Pancreas (tissue), 10 donors: ENCODE data around the gene APOBEC3C. TPM values are rescaled to one million over a fixed set of nuclear protein-coding genes. Genes with fewer than 3 reads are reported as not detected.
A peak's percentile ranks its signal among the peaks of the same experiment; 100 is the strongest.

Source experiments
- ATAC-seq, 4 donors: fragments of 200-7000 bp; cut with Tn5 transposase; one replicate each; pipeline versions ENCODE4 v1.8.0 to v1.9.1; 2020; ENCODE audit warnings: mild to moderate bottlenecking in 4 of 4, moderate library complexity in 4 of 4
- DNase-seq, 6 donors: peaks; one replicate each; pipeline ENCODE4 v3.0.0-alpha.2; 2020
- FAIRE-seq: peaks from 2 replicates; lab custom pipeline; 2012; peaks lifted over from hg19 to GRCh38; lab: Jason Lieb, UNC
- H3K27ac ChIP-seq, 4 donors: fragments of 200-600 bp; sonication (generic); 1 replicate in 3 of 4; 2 replicates in 1 of 4; pipeline versions ENCODE4 v1.5.0 to v1.8.0; 2020
- H3K27me3 ChIP-seq, 4 donors: fragments of 200-600 bp; one replicate each; pipeline ENCODE4 v1.8.0; 2021
- H3K36me3 ChIP-seq, 3 donors: fragments of 200-600 bp; sonication (generic) in 1 of 3; one replicate each; pipeline versions ENCODE4 v1.5.0 to v1.8.0; 2020 to 2021
- H3K4me1 ChIP-seq, 3 donors: fragments of 200-600 bp; one replicate each; pipeline ENCODE4 v1.8.0; 2021
- H3K4me3 ChIP-seq, 4 donors: fragments of 200-600 bp; sonication (generic) in 2 of 4; one replicate each; pipeline versions ENCODE4 v1.5.0 to v1.8.0; 2020 to 2021
- H3K9me3 ChIP-seq, 4 donors: fragments of 200-600 bp; one replicate each; pipeline ENCODE4 v1.8.0; 2021
- CTCF ChIP-seq, 4 donors: fragments of 200-600 bp; sonication (generic) in 3 of 4; IDR thresholded peaks; one replicate each; pipeline versions ENCODE4 v1.5.0 to v1.8.0; 2021; ENCODE audit warnings: antibody characterized with exemption in 4 of 4
- WGBS, 2 donors: extraction: QIAGEN DNeasy Blood & Tissue Kit; methylation state at CpG; one replicate each; pipeline ENCODE4 v1.1.7; 2013; 5-methylcytosine and 5-hydroxymethylcytosine counted together
- intact Hi-C, 3 donors: fragments of 100-400 bp; cut with DNase I; formaldehyde crosslinking; loops; one replicate each; pipeline versions ENCODE4 v1.11.1 to v1.14.2; 2022
- polyA plus RNA-seq, 2 donors: library from polyadenylated mRNA; stranded (reverse); fragments of 200-250 nt; gene quantifications; one replicate each; pipeline ENCODE4 v1.2.3, GENCODE V29; 2013
- total RNA-seq, 6 donors: library from RNA; stranded (reverse); fragmentation: NEBNext Ultra II Directional in 4 of 6; extraction: Animal tissue kit (Norgen Biotek cat#: 25700) in 4 of 6; gene quantifications; one replicate each; pipeline versions ENCODE4 v1.2.1 to v1.2.4, GENCODE V29; 2021 to 2023
- donor health status: healthy with polysubstance abuse.
- donor health status: DM: no; HTN: no; CAD: no; lungs with moderate emphysema.
- donor health status: DM: no; HTN: no; CAD: no.
- donor health status: control.
- donor health status: control.
- donor health status: Bipolar disorder and iron deficiency.
- donor health status: DM: yes; HTN: yes; CAD: no.
- donor health status: DM: no; HTN: no; CAD: no.
- donor health status: DM: no; HTN: no; CAD: no.
- donor health status: DM: yes; HTN: yes; CAD: no.

The APOBEC3C gene
- total and polyA plus RNA-seq, 8 donors, result 2.5 to 12.0 (median 5.1) TPM

DNA sequence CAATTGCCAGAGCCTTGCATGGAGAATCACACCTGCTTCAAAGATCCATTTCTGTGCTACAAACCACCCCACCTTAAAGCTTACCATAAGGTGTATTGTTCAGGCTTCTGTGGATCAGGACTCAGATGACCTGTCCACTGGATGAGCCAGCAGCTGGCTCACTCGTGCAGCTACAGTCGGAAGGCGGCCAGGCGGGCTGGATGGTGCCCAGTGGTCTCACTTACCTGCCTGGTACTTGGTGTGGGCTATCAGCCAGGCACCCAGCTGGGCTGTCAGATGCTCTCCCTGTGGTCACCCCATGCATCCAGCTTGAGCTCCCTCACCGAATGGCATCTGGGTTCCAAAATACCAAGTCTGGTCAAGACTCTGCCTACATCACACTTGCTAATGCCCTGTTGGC, 42.9 kb upstream of the APOBEC3C start:
- no peak for DNase-seq
- no peak overlapping the region for H3K27ac ChIP-seq
- no peak overlapping the region for H3K4me3 ChIP-seq
- intact Hi-C loops, result no loop called here
- H3K27me3 ChIP-seq, result no peaks in the 10 kb centered on the region
- WGBS, 2 donors, result 79 to 83% methylated on average over 5 of the region's 5 CpGs
- no peaks in the 10 kb centered on the region for H3K9me3 ChIP-seq
- TF ChIP-seq CTCF (IDR thresholded peaks at IDR 0.05), result no peak
- FAIRE-seq, result no peak
- no peaks in the 10 kb centered on the region for H3K36me3 ChIP-seq
- no peaks in the 10 kb centered on the region for H3K4me1 ChIP-seq
- no peak for ATAC-seq

DNA sequence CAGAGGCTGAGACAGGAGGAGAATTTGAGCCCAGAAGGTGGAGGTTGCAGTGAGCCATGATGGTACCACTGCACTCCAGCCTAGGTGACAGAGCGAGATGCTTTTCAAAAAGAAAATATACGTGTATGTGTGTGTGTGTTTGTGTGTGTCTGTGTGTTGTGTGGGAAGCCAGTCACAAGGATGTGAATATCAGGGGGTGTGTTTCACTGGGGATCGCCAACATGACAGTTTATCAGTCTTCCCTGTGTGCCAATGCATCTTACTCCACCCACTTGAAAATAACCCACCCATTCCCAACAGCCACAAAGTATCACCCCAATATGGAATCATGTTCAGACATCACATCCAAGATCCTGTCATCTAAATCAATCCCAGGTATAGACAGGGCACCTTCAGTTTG, 42.3 kb upstream of the APOBEC3C start:
- WGBS, 2 donors, result 83 to 86% methylated on average over 3 of the region's 3 CpGs
- TF ChIP-seq CTCF (IDR thresholded peaks at IDR 0.05), result no peak
- no peak for FAIRE-seq
- no peaks in the 10 kb centered on the region for H3K4me1 ChIP-seq
- H3K36me3 ChIP-seq, result no peaks in the 10 kb centered on the region
- no peaks in the 10 kb centered on the region for H3K27me3 ChIP-seq
- intact Hi-C loops, result no loop called here
- H3K9me3 ChIP-seq, result no peaks in the 10 kb centered on the region
- no peak for DNase-seq
- H3K27ac ChIP-seq, result no peak overlapping the region
- no peak for ATAC-seq
- H3K4me3 ChIP-seq, result no peak overlapping the region

DNA sequence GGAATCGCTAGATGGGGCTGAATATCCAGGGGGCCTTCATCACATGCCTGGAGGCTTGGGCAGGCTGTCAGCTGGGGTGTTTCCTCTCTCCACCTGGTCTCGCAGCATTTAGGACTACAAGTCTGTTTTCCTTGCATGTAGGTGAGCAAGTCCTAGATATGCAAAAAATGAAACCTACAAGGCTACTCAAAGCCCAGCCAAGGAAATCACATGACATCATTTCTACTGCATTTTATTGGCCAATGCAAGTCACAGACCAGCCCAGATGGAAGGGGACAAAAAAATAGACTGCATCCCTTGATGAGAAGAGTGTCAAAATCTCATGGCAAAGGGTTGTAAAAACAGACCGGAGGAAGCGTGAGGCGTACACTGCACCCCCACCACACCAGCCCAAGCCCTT, 41.5 kb upstream of the APOBEC3C start:
- no peak overlapping the region for H3K4me3 ChIP-seq
- H3K4me1 ChIP-seq, result no peaks in the 10 kb centered on the region
- no peaks in the 10 kb centered on the region for H3K27me3 ChIP-seq
- H3K36me3 ChIP-seq, result no peaks in the 10 kb centered on the region
- no peak for TF ChIP-seq CTCF (IDR thresholded peaks at IDR 0.05)
- no peak for DNase-seq
- 66 to 79% methylated on average over 5 of the region's 5 CpGs for WGBS, 2 donors
- intact Hi-C loops, result no loop called here
- no peak for FAIRE-seq
- H3K27ac ChIP-seq, result no peak overlapping the region
- no peak for ATAC-seq
- no peaks in the 10 kb centered on the region for H3K9me3 ChIP-seq

DNA sequence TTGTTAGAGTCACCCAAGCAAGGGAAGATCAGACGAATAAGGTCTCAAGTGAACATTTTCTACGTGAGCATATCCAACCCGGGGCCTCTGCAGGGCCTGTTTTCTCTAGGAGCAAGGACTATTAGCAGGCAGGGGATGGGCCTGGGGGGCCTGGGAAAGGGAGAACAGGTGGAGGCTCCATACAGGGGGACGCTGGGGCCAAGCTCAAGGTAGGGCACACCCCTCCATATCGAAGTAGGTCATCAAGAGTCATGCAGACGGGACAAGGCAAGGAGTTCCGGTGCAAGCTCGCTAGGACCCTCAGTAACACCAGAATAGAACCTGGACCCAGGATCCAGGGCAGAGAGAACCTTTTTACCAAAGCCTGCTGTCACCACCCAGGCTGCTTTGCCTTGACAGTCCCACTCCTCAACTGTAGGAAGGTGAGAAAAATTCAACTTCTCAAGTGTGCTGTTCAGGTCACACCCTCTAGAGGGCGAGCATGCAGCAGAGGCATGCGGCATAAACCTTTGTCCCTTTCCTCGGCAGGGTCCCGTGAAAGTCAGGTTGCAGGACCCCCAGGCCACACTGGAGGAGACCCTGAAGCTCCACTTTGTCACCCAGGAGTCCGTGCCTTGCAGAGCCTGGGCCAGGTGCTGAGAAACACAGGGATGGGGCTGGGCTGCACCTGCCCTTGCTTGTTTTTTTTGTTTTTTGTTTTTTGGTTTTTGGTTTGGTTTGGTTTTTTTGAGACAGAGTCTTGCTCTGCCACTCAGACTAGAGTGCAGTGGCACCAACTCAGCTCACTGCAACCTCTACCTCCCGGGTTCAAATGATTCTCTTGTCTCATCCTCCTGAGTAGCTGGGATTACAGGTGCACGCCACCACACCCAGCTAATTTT, 40.5 kb upstream of the APOBEC3C start:
- no peak overlapping the region for H3K4me3 ChIP-seq
- ATAC-seq (peak; percentile 62 to 94 (median 78)), FAIRE-seq (no peak), DNase-seq (peak in 2 of 6 donors; percentile 31 to 60)
- intact Hi-C loops, result no loop called here
- H3K36me3 ChIP-seq, result no peaks in the 10 kb centered on the region
- H3K27me3 ChIP-seq, result no peaks in the 10 kb centered on the region
- H3K27ac ChIP-seq, result no peak overlapping the region
- WGBS, 2 donors, result 40 to 43% methylated on average over 15 of the region's 15 CpGs
- no peaks in the 10 kb centered on the region for H3K9me3 ChIP-seq
- peak; percentile 37 to 72 (median 64) for TF ChIP-seq CTCF (IDR thresholded peaks at IDR 0.05)
- H3K4me1 ChIP-seq, result no peaks in the 10 kb centered on the region
